ENCODE measurements around the gene PLXNA3. TPM values are rescaled to one million over a fixed set of nuclear protein-coding genes. Genes with fewer than 3 reads are reported as not detected.

PLXNA3 gene
- total and polyA plus RNA-seq, 10 of the 15 experiments (the other 5 are each of a cell fraction or from before 2014, with no cell fraction given), result 0.26 to 26.8 (median 3.4) TPM

- H3K4me3 ChIP-seq, result no peak overlapping the region
- no peak for DNase-seq (ENCODE audit: low read depth, low spot score)
- H3K27ac ChIP-seq (ENCODE audit: control insufficient read depth, insufficient read depth), result no peak overlapping the region
- in situ Hi-C loops (cut with MboI), result no loop called here
- no peak for ATAC-seq
- H2AFZ ChIP-seq (ENCODE audit: control insufficient read depth, low read depth, low read length), result no peak overlapping the region
- no TSS peak for BruUV-seq (replicated peaks)
- peaks cover 16% of the 10 kb centered on the region for H3K79me2 ChIP-seq (ENCODE audit: control insufficient read depth, insufficient read depth, low read length)
- ChIA-PET SMC1A (ENCODE audit: uncharacterized antibody, unreplicated experiment) (interaction anchor here (0.6 to 0.9 kb wide), 2 partner anchors 26 to 45 kb away, joined by 3 to 5 read pairs; no protein-coding TSS in a partner anchor), RAD21 (ENCODE audit: unreplicated experiment) (no interaction called here), CTCF (interaction anchor here (0.6 to 2.5 kb wide), 3 partner anchors 45 to 811 kb away, joined by 4 to 8 read pairs (median 4); no protein-coding TSS in a partner anchor), POLR2A (interaction anchor here (1.4 kb wide), 1 partner anchor 7 kb away, joined by 3 read pairs; no protein-coding TSS in a partner anchor)
- H3K9me3 ChIP-seq (replicated peaks; ENCODE audit: control insufficient read depth, insufficient read depth, low read length), result no peaks in the 10 kb centered on the region
- no peaks in the 10 kb centered on the region for H3K27me3 ChIP-seq (replicated peaks in 1 of 2; ENCODE audit: control insufficient read depth in 2 of 2, insufficient read depth in 2 of 2, low read length in 1 of 2)
- H3K4me1 ChIP-seq (ENCODE audit: control insufficient read depth, insufficient read depth, low read length), result peaks cover 8% of the 10 kb centered on the region; the same call in 1 of the 2 replicates
- FAIRE-seq, result no peak
- no peak overlapping the region for H3K4me2 ChIP-seq (ENCODE audit: control insufficient read depth, insufficient read depth)
- H4K20me1 ChIP-seq (ENCODE audit: control insufficient read depth, insufficient read depth), result no peaks in the 10 kb centered on the region
- no peak overlapping the region for H3K9ac ChIP-seq (ENCODE audit: control insufficient read depth, insufficient read depth, low read length)
- H3K36me3 ChIP-seq (ENCODE audit: control insufficient read depth in 2 of 2, insufficient read depth in 2 of 2, low read length in 1 of 2), result no peaks in the 10 kb centered on the region; a peak in 2 of 4 replicates
- intact Hi-C loops (cut with micrococcal nuclease; ENCODE audit: unreplicated experiment), result no loop called here
- WGBS (ENCODE audit: insufficient coverage, insufficient replicate concordance, low lambda C conversion rate, missing lambda C conversion rate), result 68% methylated on average over 14 of the region's 14 CpGs
- TF ChIP-seq USF2 (IDR thresholded peaks at IDR 0.05; ENCODE audit: borderline replicate concordance, low read depth, low read length) (no peak; the same call in 1 of the 2 replicates), TCF12 (IDR thresholded peaks at IDR 0.05; ENCODE audit: low read depth, low read length) (no peak), NFIC (IDR thresholded peaks at IDR 0.05; ENCODE audit: low read depth, low read length) (no peak), ZNF24 (IDR thresholded peaks at IDR 0.05) (no peak), SREBF1 (IDR thresholded peaks at IDR 0.05; ENCODE audit: low read length) (no peak), HDAC6 (IDR thresholded peaks at IDR 0.05; ENCODE audit: unreplicated experiment) (no peak), RCOR1 (conservative IDR thresholded peaks at IDR 0.05; ENCODE audit: low read depth, low read length) (no peak), EGR1 (IDR thresholded peaks at IDR 0.05; ENCODE audit: borderline replicate concordance in 1 of 2, low read depth in 2 of 2, low read length in 2 of 2) (no peak), HSF1 (IDR thresholded peaks at IDR 0.05; ENCODE audit: low read depth, low read length) (no peak), IRF5 (IDR thresholded peaks at IDR 0.05; ENCODE audit: borderline replicate concordance) (no peak), RB1 (IDR thresholded peaks at IDR 0.05; ENCODE audit: borderline replicate concordance) (no peak), KLF5 (IDR thresholded peaks at IDR 0.05; ENCODE audit: partially characterized antibody) (no peak), USF1 (IDR thresholded peaks at IDR 0.05; ENCODE audit: borderline replicate concordance, extremely low read length, insufficient read depth, low read depth, low read length) (peak; percentile 54), ZBTB11 (CRISPR knock-in tag; IDR thresholded peaks at IDR 0.05) (peak; percentile 11; the same call in 1 of the 2 replicates)
These were observed 24.0 kb downstream of the PLXNA3 start for GRCh38 chrX:154481911-154482601.
